Lower leg skin (tissue), 4 donors: ENCODE data around the gene PPP2R3A. TPM values are rescaled to one million over a fixed set of nuclear protein-coding genes. Genes with fewer than 3 reads are reported as not detected.

Experiments used
- DNase-seq, 2 donors: peaks; one replicate each; pipeline ENCODE4 v3.0.0-alpha.2; 2019; ENCODE audit warnings: low spot score in 2 of 2
- H3K4me3 ChIP-seq: fragments of 200-600 bp; sonication (generic); 2 replicates; pipeline ENCODE4 v1.5.1; 2017; ENCODE audit warnings: mild to moderate bottlenecking, low read depth; ENCODE audit not compliant: poor library complexity, severe bottlenecking
- CTCF ChIP-seq, 3 donors: fragments of 450-650 bp; IDR thresholded peaks; one replicate each; pipeline ENCODE4 v1.5.1; 2016; ENCODE audit warnings: antibody characterized with exemption in 3 of 3, mild to moderate bottlenecking in 3 of 3, moderate library complexity in 2 of 3
- POLR2A ChIP-seq, 2 donors: fragments of 450-650 bp; IDR thresholded peaks; one replicate each; pipeline ENCODE4 v1.6.1; 2016 to 2017; ENCODE audit warnings: antibody characterized with exemption in 2 of 2, mild to moderate bottlenecking in 1 of 2, moderate library complexity in 1 of 2
- WGBS, 2 donors: methylation state at CpG; one replicate each; pipeline ENCODE4 v1.1.5; 2018; 5-methylcytosine and 5-hydroxymethylcytosine counted together
- intact Hi-C: fragments of 100-400 bp; cut with DNase I; formaldehyde crosslinking; loops from one replicate; pipeline ENCODE4 v1.15.0; 2023; ENCODE audit warnings: low total_unique reads
- total RNA-seq, 4 donors: library from RNA; depleted of rRNA; stranded (reverse); fragments of >200 nt; gene quantifications; one replicate each; pipeline ENCODE4 v1.1.0, GENCODE V29; 2016

Gene PPP2R3A
- total RNA-seq, 4 donors from 2014 or later = 36.8 to 39.7 (median 38.5) TPM

GRCh38 chr3:135997554-135998320 is 32.2 kb downstream of the PPP2R3A start:
- no peak overlapping the region for H3K4me3 ChIP-seq
- 72 to 76% methylated on average over 6 of the region's 6 CpGs for WGBS, 2 donors
- no peak for TF ChIP-seq CTCF (IDR thresholded peaks at IDR 0.05)
- no peak for TF ChIP-seq POLR2A (IDR thresholded peaks at IDR 0.05)
- no peak for DNase-seq
- intact Hi-C loops = no loop called here

- 70 to 78% methylated on average over 1 of the region's 1 CpG for WGBS, 2 donors
- no peak overlapping the region for H3K4me3 ChIP-seq
- DNase-seq = no peak
- TF ChIP-seq CTCF (IDR thresholded peaks at IDR 0.05) = no peak
- no peak for TF ChIP-seq POLR2A (IDR thresholded peaks at IDR 0.05)
- intact Hi-C loops = no loop called here
Observed at GRCh38 chr3:136008221-136008620, 42.7 kb downstream of the PPP2R3A start.

- intact Hi-C loops = no loop called here
- DNase-seq = no peak
- H3K4me3 ChIP-seq = no peak overlapping the region
- 90 to 95% methylated on average over 5 of the region's 5 CpGs for WGBS, 2 donors
- TF ChIP-seq CTCF (IDR thresholded peaks at IDR 0.05) (no peak), POLR2A (IDR thresholded peaks at IDR 0.05) (no peak)
Observed at GRCh38 chr3:136008732-136009470, 43.4 kb downstream of the PPP2R3A start.

- DNase-seq = no peak
- WGBS, 2 donors = 28 to 57% methylated on average over 1 of the region's 1 CpG
- TF ChIP-seq CTCF (IDR thresholded peaks at IDR 0.05) (no peak), POLR2A (IDR thresholded peaks at IDR 0.05) (no peak)
- intact Hi-C loops = no loop called here
- no peak overlapping the region for H3K4me3 ChIP-seq
Observed at GRCh38 chr3:136018876-136019275, 53.3 kb downstream of the PPP2R3A start.

GRCh38 chr3:136021803-136022202 is 56.3 kb downstream of the PPP2R3A start:
- 80 to 85% methylated on average over 1 of the region's 1 CpG for WGBS, 2 donors
- H3K4me3 ChIP-seq = no peak overlapping the region
- DNase-seq = no peak
- TF ChIP-seq POLR2A (IDR thresholded peaks at IDR 0.05) = no peak
- TF ChIP-seq CTCF (IDR thresholded peaks at IDR 0.05) = no peak
- intact Hi-C loops = no loop called here
